CD4-positive, alpha-beta T cell treated with Interleukin-6 at 100 ng/mL for 8 hours (primary cell): Measurements from ENCODE around the gene ERN2.

Experiments
- DNase-seq: peaks from one replicate; pipeline ENCODE4 v3.0.0-alpha.2; 2020; ENCODE audit warnings: mixed read lengths, low spot score

ERN2 gene

GRCh38 chr16:23687034-23687808 is 25.8 kb downstream of the ERN2 start:
- no peak for DNase-seq

GRCh38 chr16:23683487-23683886 is 29.5 kb downstream of the ERN2 start:
- DNase-seq, result no peak

- DNase-seq, result no peak
Measured at GRCh38 chr16:23682181-23682580, 30.8 kb downstream of the ERN2 start.

GRCh38 chr16:23679986-23680336 is 33.1 kb downstream of the ERN2 start:
- no peak for DNase-seq

- DNase-seq, result no peak
Measured at GRCh38 chr16:23679274-23679985, 33.6 kb downstream of the ERN2 start.

GRCh38 chr16:23678430-23679273 is 34.4 kb downstream of the ERN2 start, which contains the start of gene PLK1:
TSS of gene PLK1 (plus strand) at chr16:23678889. CDS start at chr16:23678933, 44 bp downstream.
- DNase-seq, result peak; percentile 56

- DNase-seq, result no peak
Measured at GRCh38 chr16:23676924-23677480, 36.0 kb downstream of the ERN2 start.

- no peak for DNase-seq
Measured at GRCh38 chr16:23673971-23674614, 38.9 kb downstream of the ERN2 start.

- no peak for DNase-seq
Measured at GRCh38 chr16:23670137-23670776, 42.8 kb downstream of the ERN2 start.

GRCh38 chr16:23668873-23669272 is 44.1 kb downstream of the ERN2 start:
- no peak for DNase-seq

GRCh38 chr16:23668225-23668624 is 44.8 kb downstream of the ERN2 start:
- DNase-seq, result no peak

- DNase-seq, result no peak
Measured at GRCh38 chr16:23667355-23667659, 45.7 kb downstream of the ERN2 start.

GRCh38 chr16:23666571-23667354 is 46.3 kb downstream of the ERN2 start:
- DNase-seq, result no peak

GRCh38 chr16:23663918-23664317 is 49.1 kb downstream of the ERN2 start:
- DNase-seq, result no peak

GRCh38 chr16:23651943-23652468 is 61.0 kb downstream of the ERN2 start:
- DNase-seq, result no peak

GRCh38 chr16:23650674-23651416 is 62.2 kb downstream of the ERN2 start:
- DNase-seq, result no peak

- no peak for DNase-seq
Measured at GRCh38 chr16:23642246-23642774, 70.7 kb downstream of the ERN2 start.

GRCh38 chr16:23640931-23641765 is 71.9 kb downstream of the ERN2 start, which contains the start of the genes DCTN5 and PALB2:
TSS of gene DCTN5 (plus strand) at chr16:23641466. CDS start at chr16:23641543, 77 bp downstream.
TSS of gene PALB2 (minus strand) at chr16:23641310. CDS start at chr16:23641157, 153 bp downstream.
- peak; percentile 83 for DNase-seq
